C4-2B (cell line): ENCODE results near the gene OAF.

Experiments
- ZFX ChIP-seq: fragments of 450-650 bp; IDR thresholded peaks from 2 replicates; pipeline ENCODE4 v1.6.1; 2017
- TF ChIP-seq, protein P1 (sequence below): fragments of 450-650 bp; conservative IDR thresholded peaks from 2 replicates; pipeline ENCODE4 v1.5.1; 2017; ENCODE audit warnings: mild to moderate bottlenecking

DNA sequence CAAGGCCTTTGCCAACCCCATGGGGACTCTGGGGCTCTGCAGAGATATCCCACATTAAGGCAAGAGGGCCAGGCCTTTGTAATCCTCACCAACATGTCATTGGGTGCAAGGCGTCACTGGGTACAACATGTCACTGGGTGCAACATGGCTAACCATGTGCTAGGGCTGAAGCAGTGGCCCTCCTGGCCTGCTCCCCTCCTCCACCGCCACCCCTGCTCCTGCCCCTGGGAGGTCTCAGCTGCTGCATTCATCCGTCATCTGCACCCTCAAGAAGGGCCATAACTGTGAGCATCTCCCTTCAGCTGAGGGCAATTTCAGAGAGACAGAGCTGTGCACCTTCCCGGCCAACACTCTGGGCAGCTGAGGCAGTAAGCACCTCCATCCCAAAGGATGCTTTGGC lies 16.7 kb upstream of the OAF start:
- TF ChIP-seq, protein P1, sequence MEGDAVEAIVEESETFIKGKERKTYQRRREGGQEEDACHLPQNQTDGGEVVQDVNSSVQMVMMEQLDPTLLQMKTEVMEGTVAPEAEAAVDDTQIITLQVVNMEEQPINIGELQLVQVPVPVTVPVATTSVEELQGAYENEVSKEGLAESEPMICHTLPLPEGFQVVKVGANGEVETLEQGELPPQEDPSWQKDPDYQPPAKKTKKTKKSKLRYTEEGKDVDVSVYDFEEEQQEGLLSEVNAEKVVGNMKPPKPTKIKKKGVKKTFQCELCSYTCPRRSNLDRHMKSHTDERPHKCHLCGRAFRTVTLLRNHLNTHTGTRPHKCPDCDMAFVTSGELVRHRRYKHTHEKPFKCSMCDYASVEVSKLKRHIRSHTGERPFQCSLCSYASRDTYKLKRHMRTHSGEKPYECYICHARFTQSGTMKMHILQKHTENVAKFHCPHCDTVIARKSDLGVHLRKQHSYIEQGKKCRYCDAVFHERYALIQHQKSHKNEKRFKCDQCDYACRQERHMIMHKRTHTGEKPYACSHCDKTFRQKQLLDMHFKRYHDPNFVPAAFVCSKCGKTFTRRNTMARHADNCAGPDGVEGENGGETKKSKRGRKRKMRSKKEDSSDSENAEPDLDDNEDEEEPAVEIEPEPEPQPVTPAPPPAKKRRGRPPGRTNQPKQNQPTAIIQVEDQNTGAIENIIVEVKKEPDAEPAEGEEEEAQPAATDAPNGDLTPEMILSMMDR: no peak
- TF ChIP-seq ZFX: no peak
